BE2C (cell line): Measurements from ENCODE around the gene C12orf56. TPM values are rescaled to one million over a fixed set of nuclear protein-coding genes. Genes with fewer than 3 reads are reported as not detected.

Experiments used
- DNase-seq: peaks from one replicate; pipeline ENCODE4 v3.0.0-alpha.2; 2020
- H3K27me3 ChIP-seq: fragments of 250-450 bp; sonication (Bioruptor Pico); 2 replicates; pipeline ENCODE4 v1.5.1; 2020; ENCODE audit warnings: mild to moderate bottlenecking
- H3K36me3 ChIP-seq: fragments of 250-450 bp; sonication (Bioruptor Pico); 2 replicates; pipeline ENCODE4 v1.5.1; 2020; ENCODE audit warnings: mild to moderate bottlenecking
- H3K4me1 ChIP-seq: fragments of 250-450 bp; sonication (Bioruptor Pico); 2 replicates; pipeline ENCODE4 v1.5.1; 2020
- H3K4me3 ChIP-seq: 2 replicates; pipeline ENCODE4 v1.5.1; 2011; ENCODE audit warnings: low read depth, low read length
- H3K9me3 ChIP-seq: fragments of 250-450 bp; sonication (Bioruptor Pico); 2 replicates; pipeline ENCODE4 v1.5.1; 2020
- polyA plus RNA-seq: library from polyadenylated mRNA; unstranded; fragments of >200 nt; gene quantifications from one replicate; pipeline ENCODE4 v1.2.1, GENCODE V29; 2012; ENCODE audit warnings: low read depth, missing spikeins; ENCODE audit not compliant: insufficient read length, insufficient read depth
- TF ChIP-seq, protein P1 (sequence below): IDR thresholded peaks from 2 replicates; pipeline ENCODE4 v1.5.1; 2012; ENCODE audit warnings: mild to moderate bottlenecking, low read depth, low read length

Gene C12orf56, protein sequence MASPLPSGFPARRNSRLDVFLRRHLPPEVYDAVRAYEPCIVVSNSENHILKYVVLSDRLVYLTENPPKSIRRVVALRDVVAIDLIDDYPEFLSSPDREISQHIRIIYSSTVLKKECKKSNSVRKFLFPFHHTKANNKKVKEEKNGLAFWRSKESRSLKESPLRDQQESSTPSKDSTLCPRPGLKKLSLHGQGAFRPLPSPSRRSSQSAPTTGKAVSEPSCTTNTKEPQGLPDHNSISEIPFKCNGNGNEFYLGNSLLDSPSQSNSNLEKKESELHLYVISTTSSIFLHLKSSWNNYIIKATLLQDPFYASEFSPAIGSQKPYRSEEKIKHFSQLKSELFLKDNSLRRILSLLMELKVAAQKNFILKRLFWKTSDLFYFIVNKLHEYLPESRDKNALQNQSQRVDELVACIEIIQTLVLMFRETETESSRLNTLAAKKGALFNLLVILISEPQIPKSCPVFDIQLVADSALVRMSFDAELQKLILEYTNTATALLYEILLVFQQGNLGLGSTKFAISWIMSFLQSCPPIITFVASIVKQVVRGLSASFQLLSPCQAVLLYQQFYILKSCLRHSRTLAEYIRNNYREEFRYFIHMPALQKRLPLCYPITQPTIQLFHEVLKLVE
- not detected for polyA plus RNA-seq

DNA sequence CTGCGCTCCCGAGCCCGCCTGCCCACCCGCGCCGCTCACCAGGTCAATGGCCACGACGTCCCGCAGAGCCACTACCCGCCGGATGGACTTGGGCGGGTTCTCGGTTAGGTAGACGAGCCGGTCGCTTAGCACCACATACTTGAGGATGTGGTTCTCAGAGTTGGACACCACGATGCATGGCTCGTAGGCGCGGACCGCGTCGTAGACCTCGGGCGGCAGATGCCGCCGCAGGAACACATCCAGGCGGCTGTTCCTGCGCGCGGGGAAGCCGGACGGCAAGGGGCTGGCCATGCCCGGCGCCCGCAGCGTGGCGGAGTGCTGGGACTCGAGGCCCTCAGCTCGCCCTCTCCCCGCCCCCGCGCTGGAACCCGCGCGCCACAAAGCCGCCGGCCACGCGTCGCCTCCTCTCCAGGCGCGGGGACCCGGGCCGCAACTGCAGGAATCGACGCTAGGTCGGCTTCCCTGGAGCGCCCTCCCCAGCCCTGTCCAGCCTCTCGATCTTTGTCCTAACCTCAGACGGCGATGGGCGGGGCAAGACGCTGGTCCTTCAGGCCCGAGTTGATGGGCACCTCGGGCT, at the start of gene C12orf56:
Gene C12orf56 (minus strand): TSS at position 484 of the 577 bp plus-strand sequence. CDS start 193 bp downstream, at position 291.
- H3K9me3 ChIP-seq: no peaks in the 10 kb centered on the region
- H3K27me3 ChIP-seq: no peaks in the 10 kb centered on the region
- peak; percentile 9 for DNase-seq
- no peaks in the 10 kb centered on the region for H3K36me3 ChIP-seq
- H3K4me1 ChIP-seq: no peaks in the 10 kb centered on the region; the same call in 1 of the 2 replicates
- no peak within 1 kb of the TSS for H3K4me3 ChIP-seq
- TF ChIP-seq, protein P1, sequence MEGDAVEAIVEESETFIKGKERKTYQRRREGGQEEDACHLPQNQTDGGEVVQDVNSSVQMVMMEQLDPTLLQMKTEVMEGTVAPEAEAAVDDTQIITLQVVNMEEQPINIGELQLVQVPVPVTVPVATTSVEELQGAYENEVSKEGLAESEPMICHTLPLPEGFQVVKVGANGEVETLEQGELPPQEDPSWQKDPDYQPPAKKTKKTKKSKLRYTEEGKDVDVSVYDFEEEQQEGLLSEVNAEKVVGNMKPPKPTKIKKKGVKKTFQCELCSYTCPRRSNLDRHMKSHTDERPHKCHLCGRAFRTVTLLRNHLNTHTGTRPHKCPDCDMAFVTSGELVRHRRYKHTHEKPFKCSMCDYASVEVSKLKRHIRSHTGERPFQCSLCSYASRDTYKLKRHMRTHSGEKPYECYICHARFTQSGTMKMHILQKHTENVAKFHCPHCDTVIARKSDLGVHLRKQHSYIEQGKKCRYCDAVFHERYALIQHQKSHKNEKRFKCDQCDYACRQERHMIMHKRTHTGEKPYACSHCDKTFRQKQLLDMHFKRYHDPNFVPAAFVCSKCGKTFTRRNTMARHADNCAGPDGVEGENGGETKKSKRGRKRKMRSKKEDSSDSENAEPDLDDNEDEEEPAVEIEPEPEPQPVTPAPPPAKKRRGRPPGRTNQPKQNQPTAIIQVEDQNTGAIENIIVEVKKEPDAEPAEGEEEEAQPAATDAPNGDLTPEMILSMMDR: no peak

DNA sequence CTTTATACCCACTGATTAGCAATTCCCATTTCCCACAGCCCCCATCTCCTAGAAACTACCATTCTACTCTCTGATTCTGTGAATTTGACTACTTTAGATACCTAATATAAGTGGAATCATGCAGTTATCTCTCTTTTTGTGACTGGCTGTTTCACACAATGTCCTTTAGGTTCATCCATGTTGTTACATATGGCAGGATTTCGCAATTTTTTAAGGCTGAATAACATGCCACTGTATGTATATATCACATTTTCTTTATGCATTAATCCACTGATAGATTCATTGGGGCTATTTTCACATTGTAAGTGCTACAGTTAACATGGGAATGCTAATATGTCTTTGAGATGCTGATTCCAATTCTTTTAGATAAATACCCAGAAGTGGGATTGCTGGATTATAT, 49.5 kb upstream of the C12orf56 start:
- no peak for DNase-seq

DNA sequence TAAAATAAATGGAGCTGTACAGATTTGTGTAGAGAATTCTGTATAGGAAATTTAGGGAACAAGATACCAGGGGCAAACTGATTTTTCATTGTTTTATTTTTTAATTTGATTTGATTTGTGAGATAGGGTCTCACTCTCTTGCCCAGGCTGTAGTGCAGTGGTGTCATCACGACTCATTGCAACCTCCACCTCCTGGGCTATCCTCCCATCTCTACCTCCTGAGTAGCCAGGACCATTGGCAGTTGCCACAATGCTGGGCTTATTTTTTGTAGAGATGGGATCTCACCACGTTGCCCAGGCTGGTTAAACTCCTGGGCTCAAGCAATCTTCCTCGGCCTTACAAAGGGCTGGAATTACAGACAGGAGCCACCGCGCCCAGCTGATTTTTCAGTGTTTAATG, 43.4 kb upstream of the C12orf56 start:
- Histone ChIP-seq H3K4me1 (no peaks in the 10 kb centered on the region), H3K36me3 (peaks cover 98% of the 10 kb centered on the region), H3K27me3 (no peaks in the 10 kb centered on the region), H3K4me3 (no peak overlapping the region), H3K9me3 (no peaks in the 10 kb centered on the region)
- no peak for DNase-seq
- TF ChIP-seq, protein P1: no peak

More for the DNA sequence above, 49.5 kb upstream of the C12orf56 start:
- no peak overlapping the region for H3K4me3 ChIP-seq
- H3K27me3 ChIP-seq: no peaks in the 10 kb centered on the region
- H3K4me1 ChIP-seq: no peaks in the 10 kb centered on the region
- H3K36me3 ChIP-seq: peaks cover 88% of the 10 kb centered on the region
- no peaks in the 10 kb centered on the region for H3K9me3 ChIP-seq
- TF ChIP-seq, protein P1: no peak

DNA sequence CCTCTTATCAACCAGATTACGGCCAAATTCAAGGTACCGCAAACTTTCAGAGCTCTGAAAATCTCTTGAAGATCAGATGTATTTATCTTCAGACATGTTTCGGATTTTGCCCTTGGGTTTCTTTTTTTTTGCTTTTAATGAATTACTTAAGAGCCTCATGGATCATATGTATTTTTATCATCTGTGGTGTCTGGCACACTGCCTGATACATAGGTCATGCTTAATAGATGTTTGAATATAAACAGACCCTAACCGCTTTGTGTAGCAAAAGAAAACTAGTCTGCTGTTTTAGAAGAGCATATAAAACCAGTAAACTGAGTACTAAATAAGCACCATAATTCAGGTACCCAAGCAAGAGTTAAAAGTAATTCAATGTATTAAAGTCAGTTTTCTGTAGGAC, 41.2 kb upstream of the C12orf56 start:
- no peak for DNase-seq
- Histone ChIP-seq H3K9me3 (no peaks in the 10 kb centered on the region), H3K4me3 (no peak overlapping the region), H3K27me3 (no peaks in the 10 kb centered on the region), H3K4me1 (no peaks in the 10 kb centered on the region), H3K36me3 (peaks cover 100% of the 10 kb centered on the region)
- TF ChIP-seq, protein P1: no peak

DNA sequence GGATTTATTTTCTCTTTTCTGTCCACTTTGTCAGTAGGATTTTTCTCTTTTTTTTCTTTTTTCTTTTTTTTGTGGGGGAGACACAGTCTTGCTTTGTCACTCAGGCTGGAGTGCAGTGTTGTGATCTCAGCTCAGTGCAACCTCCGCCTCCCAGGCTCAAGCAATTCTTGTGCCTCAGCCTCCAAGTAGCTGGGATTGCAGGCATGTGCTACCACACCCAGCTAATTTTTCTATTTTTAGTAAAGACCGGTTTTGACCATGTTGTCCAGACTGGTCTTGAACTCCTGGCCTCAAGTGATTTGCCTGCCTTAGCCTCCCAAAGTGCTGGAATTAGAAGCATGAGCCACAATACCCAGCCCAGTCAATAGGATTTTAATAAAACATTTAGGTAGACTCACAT, 40.3 kb upstream of the C12orf56 start:
- peaks cover 100% of the 10 kb centered on the region for H3K36me3 ChIP-seq
- TF ChIP-seq, protein P1: no peak
- H3K4me3 ChIP-seq: no peak overlapping the region

DNA sequence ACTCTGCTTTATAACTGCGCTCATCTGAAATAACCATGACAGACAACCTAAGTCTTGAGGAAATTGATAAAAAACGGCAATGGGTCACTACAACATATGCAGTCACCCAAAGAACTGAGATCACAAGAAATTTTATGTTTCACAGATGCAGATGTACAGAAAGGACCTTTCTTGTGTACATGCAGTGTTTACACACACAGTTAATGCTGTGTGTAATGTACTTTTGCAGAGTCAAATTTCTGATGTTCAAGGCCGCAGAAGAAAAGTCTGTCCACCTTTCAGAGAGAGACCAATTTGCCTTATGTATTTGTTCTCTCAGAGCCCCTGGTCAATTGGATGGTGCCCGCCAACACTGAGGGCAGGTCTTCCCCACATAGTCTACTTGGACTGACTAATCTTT, 38.4 kb upstream of the C12orf56 start:
- no peak overlapping the region for H3K4me3 ChIP-seq
- H3K9me3 ChIP-seq: no peaks in the 10 kb centered on the region
- H3K27me3 ChIP-seq: no peaks in the 10 kb centered on the region
- no peak for DNase-seq
- H3K36me3 ChIP-seq: peaks cover 100% of the 10 kb centered on the region
- TF ChIP-seq, protein P1: no peak
- H3K4me1 ChIP-seq: no peaks in the 10 kb centered on the region

More for the DNA sequence above, 40.3 kb upstream of the C12orf56 start:
- no peaks in the 10 kb centered on the region for H3K27me3 ChIP-seq
- no peaks in the 10 kb centered on the region for H3K9me3 ChIP-seq
- no peak for DNase-seq
- H3K4me1 ChIP-seq: no peaks in the 10 kb centered on the region
